ENCODE results near the gene IL13.

The IL13 gene

DNA sequence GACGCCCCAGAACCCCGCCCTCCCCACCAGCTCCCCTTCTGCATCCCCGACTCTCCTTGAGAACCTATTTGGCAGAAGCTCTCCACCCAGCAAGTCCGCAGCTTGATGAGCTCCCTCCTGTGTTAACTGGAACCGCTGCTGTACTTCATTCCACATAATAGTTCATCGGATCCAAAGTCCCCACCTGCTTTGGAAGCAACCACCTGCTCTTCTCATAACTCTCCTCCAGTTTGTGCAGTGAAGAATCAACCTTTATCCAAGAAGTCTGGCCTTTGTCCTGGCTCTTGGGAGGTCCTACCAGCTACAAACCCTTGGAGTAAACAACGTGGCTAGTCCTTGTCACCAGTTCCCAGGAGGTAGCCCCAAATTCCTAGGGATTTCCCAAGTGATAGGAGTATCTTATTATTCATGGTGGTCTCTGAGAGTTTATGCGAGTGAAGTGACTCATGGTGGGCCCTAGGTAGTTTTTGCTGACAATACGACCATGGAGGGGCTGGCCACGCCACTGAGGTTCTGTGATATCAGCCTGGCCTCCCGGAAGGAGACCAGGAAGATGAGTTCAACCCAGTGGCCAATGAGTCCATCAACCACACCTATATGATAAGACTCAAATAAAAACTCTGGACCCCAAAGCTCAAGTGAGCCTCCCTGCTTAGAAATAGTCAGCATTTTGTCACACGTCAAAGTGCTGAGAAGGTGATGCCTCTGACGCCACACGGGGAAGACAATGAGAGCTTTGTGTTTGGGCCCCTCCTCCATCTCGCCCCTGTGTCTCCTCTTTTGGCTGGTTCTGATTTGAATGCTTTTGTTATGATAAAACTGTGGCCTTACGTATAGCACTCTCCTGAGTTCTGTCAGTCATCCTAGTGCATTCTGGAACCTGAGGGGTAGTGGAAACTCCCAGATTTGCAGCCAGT, 12.3 kb downstream of the IL13 start:
- no peak for DNase-seq (ENCODE audit: low read depth in 3 of 3)

DNA sequence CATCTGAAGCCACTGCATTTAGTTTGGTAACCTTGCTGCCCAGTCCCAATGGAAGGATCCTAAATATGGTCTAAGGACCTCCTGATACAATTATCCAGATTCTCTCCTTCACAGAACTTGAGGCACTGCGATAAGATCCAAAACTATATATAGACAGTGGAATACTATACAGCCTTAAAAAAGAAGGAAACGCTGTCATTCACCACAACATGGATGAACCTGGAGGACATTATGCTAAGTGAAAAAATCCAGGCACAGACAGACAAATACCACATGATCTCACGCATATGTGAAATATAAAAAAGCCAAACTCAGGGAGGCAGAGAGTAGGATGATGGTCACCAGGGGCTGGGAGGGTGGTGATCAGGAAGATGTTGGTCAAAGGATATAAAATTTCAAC, 13.0 kb downstream of the IL13 start:
- no peak for DNase-seq (ENCODE audit: low read depth in 3 of 3)

DNA sequence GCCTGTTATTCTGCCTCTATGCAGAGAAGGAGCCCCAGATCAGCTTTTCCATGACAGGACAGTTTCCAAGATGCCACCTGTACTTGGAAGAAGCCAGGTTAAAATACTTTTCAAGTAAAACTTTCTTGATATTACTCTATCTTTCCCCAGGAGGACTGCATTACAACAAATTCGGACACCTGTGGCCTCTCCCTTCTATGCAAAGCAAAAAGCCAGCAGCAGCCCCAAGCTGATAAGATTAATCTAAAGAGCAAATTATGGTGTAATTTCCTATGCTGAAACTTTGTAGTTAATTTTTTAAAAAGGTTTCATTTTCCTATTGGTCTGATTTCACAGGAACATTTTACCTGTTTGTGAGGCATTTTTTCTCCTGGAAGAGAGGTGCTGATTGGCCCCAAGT, 15.5 kb downstream of the IL13 start:
- DNase-seq (ENCODE audit: low read depth in 3 of 3) = no peak

DNA sequence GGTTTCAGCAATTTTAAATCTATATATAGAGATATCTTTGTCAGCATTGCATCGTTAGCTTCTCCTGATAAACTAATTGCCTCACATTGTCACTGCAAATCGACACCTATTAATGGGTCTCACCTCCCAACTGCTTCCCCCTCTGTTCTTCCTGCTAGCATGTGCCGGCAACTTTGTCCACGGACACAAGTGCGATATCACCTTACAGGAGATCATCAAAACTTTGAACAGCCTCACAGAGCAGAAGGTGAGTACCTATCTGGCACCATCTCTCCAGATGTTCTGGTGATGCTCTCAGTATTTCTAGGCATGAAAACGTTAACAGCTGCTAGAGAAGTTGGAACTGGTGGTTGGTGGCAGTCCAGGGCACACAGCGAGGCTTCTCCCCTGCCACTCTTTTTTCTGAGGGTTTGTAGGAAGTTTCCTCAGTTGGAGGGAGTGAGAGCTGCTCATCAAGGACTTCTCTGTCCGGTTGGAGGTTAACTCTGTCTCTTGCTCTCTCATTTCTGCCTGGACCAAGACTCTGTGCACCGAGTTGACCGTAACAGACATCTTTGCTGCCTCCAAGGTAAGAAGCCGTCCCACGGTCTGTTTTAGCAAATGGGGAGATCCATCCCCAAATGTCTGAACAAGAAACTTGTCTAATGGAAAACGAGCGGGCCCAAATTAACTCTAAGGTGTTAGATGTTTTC, 16.1 kb downstream of the IL13 start, which contains the start of gene IL4:
TSS of gene IL4 (plus strand) at position 51 of the 692 bp plus-strand sequence. CDS start at position 113, 62 bp downstream.
- no peak for DNase-seq (ENCODE audit: low read depth in 3 of 3)

DNA sequence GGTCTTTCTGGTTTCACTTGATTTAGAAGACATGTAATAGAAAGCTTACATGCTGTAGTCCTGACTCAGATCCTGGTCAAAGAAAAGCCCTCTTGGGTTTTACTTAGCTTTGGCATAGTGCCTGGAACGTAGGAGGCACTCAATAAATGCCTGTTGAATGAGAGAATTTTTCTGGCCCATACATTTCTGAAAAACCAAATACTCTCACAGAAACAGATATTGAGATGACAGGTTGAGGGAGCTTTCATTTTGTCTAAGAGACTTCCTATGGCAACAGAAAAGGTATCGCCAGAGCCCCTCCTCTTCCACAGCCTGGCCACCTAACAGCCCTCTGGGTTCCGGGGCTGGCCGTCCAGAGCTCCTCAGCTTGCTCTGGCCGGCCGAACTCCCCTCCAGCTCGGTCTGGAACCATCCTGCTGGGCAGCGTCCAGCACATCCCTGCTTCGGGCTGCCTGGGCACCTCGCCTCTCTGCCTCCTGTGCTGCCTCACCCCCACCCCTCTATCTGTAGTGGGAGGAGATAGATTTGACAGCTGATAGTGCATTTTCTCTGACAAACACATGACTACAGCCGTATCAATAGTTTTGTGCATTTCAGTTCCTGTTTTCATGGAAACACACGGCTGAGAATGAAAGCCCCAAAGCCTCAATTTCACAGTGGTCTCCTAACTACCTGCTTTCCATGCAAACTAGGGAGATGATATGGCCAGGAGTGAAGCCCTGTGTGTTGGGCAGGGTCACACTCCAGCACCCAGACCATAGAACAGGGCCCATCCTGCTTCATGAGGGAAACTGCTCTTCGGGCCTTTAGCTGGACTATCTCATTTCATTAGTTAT, 16.9 kb downstream of the IL13 start:
- no peak for DNase-seq (ENCODE audit: low read depth in 3 of 3)

DNA sequence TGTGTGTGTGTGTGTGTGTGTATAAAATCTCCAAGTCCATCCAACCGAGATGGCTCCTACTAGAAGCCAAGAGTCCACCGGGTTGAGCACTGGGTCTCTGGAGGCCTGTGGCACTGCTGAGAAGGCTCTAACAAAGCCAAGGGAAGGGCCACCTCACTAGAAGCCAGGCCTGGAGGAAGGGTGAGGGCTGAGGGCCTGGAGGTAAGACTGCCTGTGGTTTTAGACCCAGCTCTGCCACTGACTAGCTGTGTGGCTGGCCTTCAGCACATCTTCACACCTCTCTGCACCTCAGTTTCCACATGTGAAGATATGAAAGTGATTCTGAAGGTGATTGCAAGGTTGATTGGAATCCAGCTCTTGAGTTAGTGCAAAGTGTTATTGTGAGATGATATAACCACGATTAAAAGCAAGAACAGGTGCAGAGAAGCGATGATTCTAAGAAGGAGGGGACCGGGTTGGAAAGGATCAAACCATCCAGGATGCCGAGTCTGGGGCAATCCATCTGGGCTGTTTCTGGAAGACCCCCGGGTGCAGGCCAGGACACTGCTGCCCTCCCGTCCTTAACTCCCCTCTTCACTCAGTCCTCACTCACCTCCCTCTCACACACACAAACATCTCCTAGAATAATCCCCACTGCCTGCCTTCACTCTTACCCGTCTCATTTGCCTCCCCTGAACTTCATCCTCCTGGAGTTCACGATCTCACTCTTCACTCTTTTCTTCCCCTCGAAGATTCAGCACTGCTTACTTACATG, 18.1 kb downstream of the IL13 start:
- no peak for DNase-seq (ENCODE audit: low read depth in 3 of 3)

DNA sequence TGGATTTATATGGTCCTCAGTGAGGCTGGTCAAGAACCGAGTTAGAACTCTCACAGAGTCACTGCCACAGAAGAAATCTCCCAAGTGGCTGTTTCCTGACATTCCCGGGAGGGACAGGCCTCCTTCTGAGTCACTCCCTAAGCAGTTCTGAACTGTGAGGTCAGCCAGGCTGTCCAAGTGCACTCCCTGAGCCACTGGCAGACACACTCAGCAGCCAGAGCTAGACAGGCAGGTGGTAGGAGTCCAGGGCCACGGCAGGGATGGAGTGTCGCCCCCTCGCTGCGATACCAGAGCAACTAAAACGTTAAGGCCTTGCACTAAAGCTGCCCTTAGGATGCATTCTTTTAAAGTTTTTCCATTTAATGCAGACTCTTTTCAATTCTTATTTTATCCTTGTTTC, 19.2 kb downstream of the IL13 start:
- no peak for DNase-seq (ENCODE audit: low read depth in 3 of 3)

DNA sequence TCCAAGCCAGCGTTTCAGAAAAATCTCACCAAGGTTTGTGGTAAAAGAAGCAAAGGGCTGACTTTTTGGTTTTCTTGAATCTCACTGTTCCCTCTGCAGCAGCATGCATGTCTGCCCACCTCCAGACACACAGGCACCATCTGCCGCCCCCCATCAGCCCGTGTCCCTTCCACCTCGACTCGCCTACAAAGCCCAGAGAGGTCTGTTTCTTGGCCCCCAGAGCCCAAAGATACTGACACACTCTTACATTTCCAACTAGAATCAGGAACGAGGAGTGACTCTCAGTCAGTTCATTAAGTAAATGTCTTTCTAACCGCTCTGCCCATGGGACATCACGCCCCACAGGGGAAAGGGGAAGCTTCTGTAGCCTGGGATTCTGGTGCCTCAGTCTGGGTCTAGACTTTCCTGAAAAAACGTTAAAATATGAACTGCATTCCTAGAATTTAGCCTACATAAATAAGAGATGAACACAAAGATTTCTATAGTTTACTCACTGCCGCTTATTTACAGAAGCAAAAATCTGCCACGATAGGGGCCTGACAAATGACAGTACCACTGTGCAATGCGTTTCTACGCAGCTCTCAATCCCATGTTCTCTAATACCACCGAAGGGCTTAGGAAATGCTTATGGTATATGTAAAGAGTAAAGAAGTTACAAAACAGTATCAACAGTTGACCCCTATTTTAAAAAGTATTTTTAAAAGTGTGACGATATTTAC, 19.9 kb downstream of the IL13 start:
- no peak for DNase-seq (ENCODE audit: low read depth in 3 of 3)

- DNase-seq (ENCODE audit: low read depth in 3 of 3) = no peak
Measured at GRCh38 chr5:132678735-132679134, 20.8 kb downstream of the IL13 start.

- no peak for DNase-seq (ENCODE audit: low read depth in 3 of 3)
Measured at GRCh38 chr5:132679166-132679565, 21.2 kb downstream of the IL13 start.

- DNase-seq (ENCODE audit: low read depth in 3 of 3) = no peak
Measured at GRCh38 chr5:132679717-132680380, 21.9 kb downstream of the IL13 start.

DNA sequence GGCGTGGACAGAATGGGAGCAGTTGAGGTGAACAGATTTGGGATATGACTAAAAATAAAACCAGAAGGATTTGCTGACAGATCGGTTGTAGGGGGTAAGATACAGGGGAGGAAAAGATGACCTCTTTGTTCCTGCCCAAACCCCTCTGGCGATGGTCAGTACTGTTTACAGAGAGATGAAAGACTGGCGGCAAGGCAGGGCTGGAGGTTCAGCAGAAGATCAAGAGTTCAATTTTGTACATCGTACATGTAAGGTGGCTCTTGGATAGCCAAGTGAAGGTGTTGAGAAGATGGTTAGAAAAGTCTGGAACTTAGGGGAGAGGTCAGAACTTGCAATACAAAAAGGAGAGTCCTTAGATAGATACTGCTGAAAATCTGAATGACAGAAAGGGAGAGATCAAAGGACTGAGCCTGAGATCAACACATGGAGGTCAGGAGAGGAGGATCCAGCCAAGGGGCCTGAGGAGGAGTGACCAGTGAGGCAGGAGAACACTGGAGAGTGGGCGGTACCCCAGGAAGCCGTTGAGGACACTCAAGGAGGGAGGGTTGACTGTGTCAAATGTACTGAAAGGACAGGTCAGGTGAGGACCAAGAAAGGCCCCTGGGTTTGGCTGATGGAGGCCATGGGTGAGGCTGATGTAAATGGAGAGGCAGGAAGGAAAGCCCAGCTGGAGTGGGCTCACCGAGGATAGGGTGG, 23.0 kb downstream of the IL13 start:
- DNase-seq (ENCODE audit: low read depth in 3 of 3) = no peak

DNA sequence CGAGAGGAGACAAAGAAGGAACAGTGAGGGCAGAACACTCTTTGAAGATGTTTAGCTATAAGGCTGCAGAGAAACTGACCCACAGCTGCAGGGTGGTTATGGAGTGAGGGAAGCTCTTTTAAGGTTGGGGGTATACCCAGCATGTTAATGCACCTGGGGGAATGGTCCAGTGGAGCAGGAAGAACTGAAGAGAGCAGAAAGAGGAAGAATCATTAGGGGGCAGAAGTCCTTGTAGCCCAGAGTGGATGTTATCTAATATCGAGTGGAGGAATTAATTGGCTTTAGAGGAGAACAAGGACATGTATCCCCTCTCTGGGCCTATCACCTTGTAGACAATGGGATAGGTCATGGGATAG, 23.5 kb downstream of the IL13 start:
- no peak for DNase-seq (ENCODE audit: low read depth in 3 of 3)

DNA sequence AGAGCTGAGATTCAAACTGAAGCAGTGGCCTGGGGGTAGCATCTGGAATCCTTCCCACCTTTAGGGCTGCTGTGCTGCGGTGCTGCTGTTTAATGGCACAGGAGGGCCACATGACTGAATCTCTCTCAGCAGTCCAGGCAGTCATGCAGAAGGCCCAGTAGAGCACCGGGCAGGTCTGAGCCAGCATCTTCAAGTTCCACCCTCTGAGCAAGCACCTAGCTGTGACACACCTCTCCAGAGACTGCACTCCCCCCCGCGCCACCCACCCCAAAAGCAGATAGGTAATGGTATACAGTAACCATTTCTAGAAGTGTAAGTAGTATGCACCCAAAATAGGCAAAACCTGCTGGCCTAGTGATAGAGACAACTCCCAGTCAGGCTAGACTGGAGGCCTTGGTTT, 24.0 kb downstream of the IL13 start:
- DNase-seq (ENCODE audit: low read depth in 3 of 3) = no peak

DNA sequence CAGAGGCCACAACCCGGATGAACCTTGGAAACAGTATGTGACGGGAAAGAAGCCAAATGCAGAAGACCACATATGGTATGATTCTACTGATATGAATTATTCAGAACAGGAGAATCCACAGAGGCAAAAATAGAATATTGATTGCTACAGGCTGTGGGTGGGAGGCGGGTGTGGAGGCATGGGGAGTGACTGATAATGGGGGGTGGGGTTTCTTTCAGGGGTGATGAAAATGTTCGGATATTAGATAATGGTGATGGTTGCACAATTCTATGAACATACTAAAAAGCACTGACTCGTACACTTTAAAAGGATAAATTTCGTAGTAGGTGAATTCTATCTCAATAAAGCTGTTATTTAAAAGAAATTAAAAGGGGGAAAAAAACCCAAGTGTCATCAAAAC, 26.5 kb downstream of the IL13 start:
- DNase-seq (ENCODE audit: low read depth in 3 of 3) = no peak

DNA sequence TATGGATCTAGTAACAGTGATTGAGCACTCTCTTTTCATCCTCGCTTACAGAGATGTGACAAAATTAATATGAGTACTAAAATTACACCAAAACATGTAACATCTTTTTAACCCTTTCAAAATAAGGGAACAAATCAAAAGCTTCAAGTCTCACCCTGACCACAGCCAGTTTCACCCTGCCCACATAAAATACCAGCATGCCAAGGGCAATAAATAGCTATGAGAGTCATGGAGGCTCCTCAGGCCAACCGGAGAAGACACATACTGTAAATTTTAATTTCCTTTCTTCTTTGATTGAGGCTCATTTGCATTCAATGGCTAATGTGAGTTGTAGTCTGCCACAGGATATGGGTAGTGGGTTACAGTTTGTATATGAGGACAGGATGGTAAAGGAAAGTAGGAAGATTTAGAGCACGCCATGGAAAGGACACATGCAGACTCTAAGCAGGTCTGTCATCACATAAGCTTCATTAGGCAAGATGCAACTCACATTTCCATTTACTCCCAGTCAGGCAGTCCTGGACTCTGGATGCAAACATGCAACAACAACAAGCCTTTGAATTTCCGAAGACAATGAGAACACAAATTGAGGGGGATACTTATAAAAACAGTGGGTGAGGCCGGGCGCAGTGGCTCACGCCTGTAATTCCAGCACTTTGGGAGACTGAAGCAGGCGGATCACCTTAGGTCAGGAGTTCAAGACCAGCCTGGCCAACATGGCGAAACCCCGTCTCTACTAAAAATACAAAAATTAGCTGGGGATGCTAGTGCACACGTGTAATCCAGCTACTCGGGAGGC, 27.1 kb downstream of the IL13 start:
- no peak for DNase-seq (ENCODE audit: low read depth in 3 of 3)

GRCh38 chr5:132686193-132686592, 28.2 kb downstream of the IL13 start:
- no peak for DNase-seq (ENCODE audit: low read depth in 3 of 3)

DNA sequence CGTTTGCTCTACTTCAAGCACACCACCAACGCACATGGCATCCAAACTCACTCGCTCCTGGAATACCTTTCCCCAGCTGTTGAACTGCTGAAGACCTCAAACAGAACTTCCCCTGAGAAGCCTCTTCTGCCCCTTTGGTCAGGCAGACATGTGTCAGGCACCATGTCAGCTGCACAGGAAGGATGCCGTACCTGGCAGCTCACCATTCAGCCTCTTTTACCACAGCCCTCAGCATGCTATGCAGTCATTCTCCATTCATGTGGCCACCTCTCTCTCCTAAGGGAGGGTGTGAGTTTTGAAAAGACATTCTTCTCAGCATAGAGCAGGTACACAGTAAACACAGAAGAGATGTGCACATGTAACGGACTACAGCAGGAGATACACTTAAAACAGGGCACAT, 30.0 kb downstream of the IL13 start:
- no peak for DNase-seq (ENCODE audit: low read depth in 3 of 3)

All from stimulated activated CD4-positive, alpha-beta T cell treated with anti-CD3 and anti-CD28 coated beads, TNF-alpha, amount 100 ng/mL, for 24 hours (primary cell).